KMS-11 (cell line): ENCODE results near the gene PIGU.

Source experiments
- H2AFZ ChIP-seq: fragments of 200-600 bp; sonication (generic); 2 replicates; pipeline ENCODE4 v1.6.1; 2016; ENCODE audit warnings: antibody characterized with exemption, mixed run types, low read depth
- H3K27ac ChIP-seq: fragments of 200-600 bp; sonication (generic); 2 replicates; pipeline ENCODE4 v1.6.1; 2016; ENCODE audit warnings: mild to moderate bottlenecking, mixed run types
- H3K27me3 ChIP-seq: fragments of 200-600 bp; sonication (generic); 2 replicates; pipeline ENCODE4 v1.6.1; 2017; ENCODE audit warnings: mild to moderate bottlenecking, low read depth, mixed run types, moderate library complexity; ENCODE audit not compliant: insufficient read depth
- H3K36me3 ChIP-seq: fragments of 200-600 bp; sonication (generic); 2 replicates; pipeline ENCODE4 v1.6.1; 2017; ENCODE audit warnings: mild to moderate bottlenecking, mixed run types; ENCODE audit not compliant: insufficient read depth
- H3K4me1 ChIP-seq: fragments of 200-600 bp; sonication (generic); 2 replicates; pipeline ENCODE4 v1.6.1; 2016; ENCODE audit warnings: mild to moderate bottlenecking, low read depth, mixed run types; ENCODE audit not compliant: poor library complexity, severe bottlenecking
- H3K4me2 ChIP-seq: fragments of 200-600 bp; sonication (generic); 2 replicates; pipeline ENCODE4 v1.7.0; 2016; ENCODE audit warnings: mild to moderate bottlenecking, mixed run types
- H3K4me3 ChIP-seq: fragments of 200-600 bp; sonication (generic); IDR thresholded peaks from 2 replicates; pipeline ENCODE4 v1.6.1; 2017; ENCODE audit warnings: low read depth, low read length, mixed read lengths; ENCODE audit not compliant: insufficient read depth
- H3K79me2 ChIP-seq: fragments of 200-600 bp; sonication (generic); 2 replicates; pipeline ENCODE4 v1.6.1; 2016; ENCODE audit warnings: low read depth, mixed run types; ENCODE audit not compliant: insufficient read depth
- H3K9ac ChIP-seq: fragments of 200-600 bp; sonication (generic); 2 replicates; pipeline ENCODE4 v1.6.1; 2016; ENCODE audit warnings: mild to moderate bottlenecking, mixed run types
- H4K20me1 ChIP-seq: fragments of 200-600 bp; sonication (generic); 2 replicates; pipeline ENCODE4 v1.6.1; 2016; ENCODE audit warnings: mild to moderate bottlenecking, mixed run types; ENCODE audit not compliant: insufficient read depth
- TF ChIP-seq, protein P1 (sequence below): fragments of 200-600 bp; sonication (generic); conservative IDR thresholded peaks from 2 replicates; pipeline ENCODE4 v1.6.1; 2017; ENCODE audit warnings: low read depth, mild to moderate bottlenecking, antibody characterized with exemption, low read length, moderate library complexity, mixed read lengths

PIGU gene

DNA sequence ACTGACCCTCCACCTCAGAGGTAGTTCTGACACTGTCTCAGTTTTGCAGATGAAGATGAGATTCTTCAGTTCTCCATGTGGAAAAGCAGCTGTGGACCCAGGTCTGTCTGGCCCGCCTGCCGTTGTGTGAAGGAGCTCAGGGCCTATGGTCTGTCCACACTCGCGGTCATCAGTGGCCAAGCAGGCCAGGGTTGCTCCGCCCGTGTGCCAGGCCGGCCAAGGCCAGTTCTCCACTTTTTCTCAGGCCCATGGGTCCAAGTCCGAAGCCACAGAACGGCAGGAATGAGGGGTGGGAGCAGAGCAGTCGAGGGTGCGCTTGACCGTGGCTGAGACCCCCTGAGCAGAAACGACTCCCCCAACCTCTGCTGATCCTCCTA is 127.0 kb downstream of the PIGU start:
- Histone ChIP-seq H3K4me1 (peaks cover 10% of the 10 kb centered on the region), H3K4me2 (no peak overlapping the region), H2AFZ (no peak overlapping the region), H4K20me1 (no peaks in the 10 kb centered on the region), H3K9ac (no peak overlapping the region), H3K36me3 (no peaks in the 10 kb centered on the region), H3K79me2 (no peaks in the 10 kb centered on the region), H3K27ac (no peak overlapping the region), H3K4me3 (no peak overlapping the region), H3K27me3 (no peaks in the 10 kb centered on the region)
- TF ChIP-seq, protein P1, sequence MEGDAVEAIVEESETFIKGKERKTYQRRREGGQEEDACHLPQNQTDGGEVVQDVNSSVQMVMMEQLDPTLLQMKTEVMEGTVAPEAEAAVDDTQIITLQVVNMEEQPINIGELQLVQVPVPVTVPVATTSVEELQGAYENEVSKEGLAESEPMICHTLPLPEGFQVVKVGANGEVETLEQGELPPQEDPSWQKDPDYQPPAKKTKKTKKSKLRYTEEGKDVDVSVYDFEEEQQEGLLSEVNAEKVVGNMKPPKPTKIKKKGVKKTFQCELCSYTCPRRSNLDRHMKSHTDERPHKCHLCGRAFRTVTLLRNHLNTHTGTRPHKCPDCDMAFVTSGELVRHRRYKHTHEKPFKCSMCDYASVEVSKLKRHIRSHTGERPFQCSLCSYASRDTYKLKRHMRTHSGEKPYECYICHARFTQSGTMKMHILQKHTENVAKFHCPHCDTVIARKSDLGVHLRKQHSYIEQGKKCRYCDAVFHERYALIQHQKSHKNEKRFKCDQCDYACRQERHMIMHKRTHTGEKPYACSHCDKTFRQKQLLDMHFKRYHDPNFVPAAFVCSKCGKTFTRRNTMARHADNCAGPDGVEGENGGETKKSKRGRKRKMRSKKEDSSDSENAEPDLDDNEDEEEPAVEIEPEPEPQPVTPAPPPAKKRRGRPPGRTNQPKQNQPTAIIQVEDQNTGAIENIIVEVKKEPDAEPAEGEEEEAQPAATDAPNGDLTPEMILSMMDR = no peak

DNA sequence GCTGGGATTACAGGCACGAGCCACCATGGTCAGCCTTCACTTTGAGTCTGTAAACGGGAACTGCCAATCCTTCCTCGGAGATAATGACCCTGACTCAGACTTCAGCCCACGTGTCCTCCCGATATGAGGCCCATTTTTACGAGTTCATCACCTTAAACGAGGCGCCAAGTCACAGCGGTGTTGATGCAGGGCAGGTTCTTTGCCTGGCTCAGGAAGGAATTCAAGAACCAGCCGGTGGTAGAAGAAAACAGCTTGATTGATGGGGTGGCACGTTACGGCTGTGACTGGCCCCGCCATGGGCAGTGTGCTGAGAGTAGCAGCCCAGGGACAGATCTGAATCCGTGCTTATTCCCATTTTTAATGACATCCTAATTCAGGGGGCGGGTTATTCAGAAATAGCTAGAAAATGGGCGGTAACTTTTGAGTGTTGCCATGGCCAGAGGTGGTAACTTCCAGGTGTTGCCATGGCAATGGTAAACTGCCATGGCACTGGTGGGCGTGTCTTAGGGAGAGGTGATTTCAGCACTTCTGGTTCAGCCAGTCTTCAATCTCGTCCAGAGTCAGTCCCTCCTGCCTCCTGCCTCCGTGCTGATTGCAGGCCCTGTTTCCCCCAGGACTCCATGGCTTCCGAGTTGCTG is 127.5 kb downstream of the PIGU start:
- no peaks in the 10 kb centered on the region for H3K36me3 ChIP-seq
- no peak overlapping the region for H2AFZ ChIP-seq
- H3K4me3 ChIP-seq = no peak overlapping the region
- no peaks in the 10 kb centered on the region for H3K27me3 ChIP-seq
- H3K4me1 ChIP-seq = peaks cover 10% of the 10 kb centered on the region
- no peak overlapping the region for H3K4me2 ChIP-seq
- no peak overlapping the region for H3K27ac ChIP-seq
- H4K20me1 ChIP-seq = no peaks in the 10 kb centered on the region
- TF ChIP-seq, protein P1 = no peak
- no peaks in the 10 kb centered on the region for H3K79me2 ChIP-seq
- no peak overlapping the region for H3K9ac ChIP-seq

DNA sequence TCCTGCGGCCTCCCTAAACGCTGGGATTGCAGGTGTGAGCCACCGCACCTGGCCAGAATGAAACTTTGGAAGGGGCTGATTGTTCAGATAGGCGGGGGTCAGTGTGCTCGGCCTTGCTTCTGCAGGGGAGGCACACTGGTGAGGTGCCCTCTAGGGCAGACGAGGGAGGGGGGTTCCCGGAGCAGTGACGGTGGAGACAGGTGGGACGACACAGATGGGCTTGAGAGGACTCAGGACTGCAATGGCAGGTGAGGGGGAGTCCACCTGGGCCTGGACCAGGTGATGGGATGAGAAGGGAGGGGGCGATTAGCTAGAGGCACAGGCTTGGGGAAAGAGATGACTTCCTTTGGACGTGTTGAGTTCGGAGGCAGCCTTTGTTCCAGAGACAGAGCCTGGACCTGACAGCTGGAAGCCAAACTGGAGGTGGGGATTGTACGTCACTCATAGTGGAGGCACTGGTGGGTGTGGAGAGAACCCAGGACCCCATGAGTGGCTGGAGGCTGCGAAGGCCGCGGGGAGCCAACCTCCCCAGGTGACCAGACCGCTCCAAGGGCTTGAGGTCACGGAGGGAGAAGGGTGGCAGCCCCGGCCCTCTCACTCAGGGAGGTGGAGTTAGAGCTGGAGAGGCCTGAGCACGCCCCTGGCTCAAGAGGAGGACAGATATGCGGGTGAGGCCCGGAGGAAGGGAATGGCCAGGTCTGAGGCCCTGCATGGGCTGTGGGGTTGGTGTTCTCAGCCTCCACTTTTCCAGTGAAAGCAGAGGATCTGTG is 128.9 kb downstream of the PIGU start:
- H3K36me3 ChIP-seq = no peaks in the 10 kb centered on the region
- no peak overlapping the region for H2AFZ ChIP-seq
- TF ChIP-seq, protein P1 = no peak
- H3K79me2 ChIP-seq = no peaks in the 10 kb centered on the region
- no peak overlapping the region for H3K4me3 ChIP-seq
- no peak overlapping the region for H3K4me2 ChIP-seq
- no peak overlapping the region for H3K9ac ChIP-seq
- no peaks in the 10 kb centered on the region for H3K27me3 ChIP-seq
- H3K4me1 ChIP-seq = peaks cover under 1% of the 10 kb centered on the region
- H3K27ac ChIP-seq = no peak overlapping the region
- H4K20me1 ChIP-seq = no peaks in the 10 kb centered on the region

DNA sequence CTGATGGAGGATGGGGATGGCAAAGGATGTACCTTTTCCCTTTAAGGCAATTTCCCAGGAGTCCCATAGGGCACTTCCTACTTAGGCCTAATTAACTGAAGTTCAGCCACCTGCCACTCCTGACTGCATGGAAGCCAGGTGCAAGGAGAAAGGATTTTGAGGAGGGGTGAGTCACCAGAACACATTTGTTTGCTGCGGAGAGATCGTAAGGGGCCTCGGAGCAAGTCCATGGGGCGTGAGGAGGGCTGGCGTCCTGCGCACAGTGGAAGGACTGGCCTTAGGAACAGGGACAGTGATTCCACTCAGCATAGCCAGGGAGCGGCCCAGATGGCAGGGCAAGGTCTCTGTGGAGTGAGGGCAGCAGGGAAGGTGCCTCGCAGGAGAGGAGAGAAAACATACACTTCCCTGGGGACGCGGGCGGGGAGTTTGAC is 130.1 kb downstream of the PIGU start:
- Histone ChIP-seq H3K27ac (no peak overlapping the region), H3K9ac (no peak overlapping the region), H3K36me3 (no peaks in the 10 kb centered on the region), H3K4me3 (no peak overlapping the region), H2AFZ (no peak overlapping the region), H3K4me1 (no peaks in the 10 kb centered on the region), H4K20me1 (no peaks in the 10 kb centered on the region), H3K79me2 (no peaks in the 10 kb centered on the region), H3K4me2 (no peak overlapping the region), H3K27me3 (no peaks in the 10 kb centered on the region)
- TF ChIP-seq, protein P1 = no peak
